ENCODE measurements around the gene NDUFAF5. TPM values are rescaled to one million over a fixed set of nuclear protein-coding genes. Genes with fewer than 3 reads are reported as not detected.
A peak's percentile ranks its signal among the peaks of the same experiment; 100 is the strongest.

The NDUFAF5 gene
- total RNA-seq, 5 donors from 2014 or later (not counting 1 experiment from before 2014, with no cell fraction given): 25.6 to 39.4 (median 30.1) TPM

GRCh38 chr20:13810446-13810845, 25.6 kb downstream of the NDUFAF5 start:
- Histone ChIP-seq H3K36me3 (ENCODE audit: control insufficient read depth in 2 of 2, extremely low read depth in 1 of 2, insufficient read depth in 1 of 2, low read length in 1 of 2) (peaks cover 10 to 75% of the 10 kb centered on the region in 2 donors), H3K4me3 (ENCODE audit: control insufficient read depth in 1 of 2, extremely low read depth in 1 of 2, low read length in 1 of 2) (no peak overlapping the region), H3K27me3 (replicated peaks in 1 of 2; ENCODE audit: control insufficient read depth in 2 of 2, extremely low read depth in 1 of 2, insufficient read depth in 2 of 2, low read length in 1 of 2) (no peaks in the 10 kb centered on the region), H3K27ac (ENCODE audit: low read length) (no peak overlapping the region), H3K9me3 (no peaks in the 10 kb centered on the region), H3K4me1 (ENCODE audit: control insufficient read depth in 1 of 2, extremely low read depth in 1 of 2, insufficient read depth in 2 of 2, low read length in 2 of 2) (no peaks in the 10 kb centered on the region)
- H3K4me1 Mint-ChIP-seq: no peaks in the 10 kb centered on the region
- no peak overlapping the region for H3K4me3 Mint-ChIP-seq
- H3K27me3 Mint-ChIP-seq: no peaks in the 10 kb centered on the region
- H3K27ac Mint-ChIP-seq: no peak overlapping the region
- CTCF ChIA-PET: interaction anchor here in 1 of 2 donors (0.6 kb wide), 1 partner anchor 41 kb away, joined by 3 read pairs; no protein-coding TSS in a partner anchor
- no peaks in the 10 kb centered on the region for H3K9me3 Mint-ChIP-seq
- POLR2A ChIA-PET: no interaction called here
- no peak for ATAC-seq (replicated peaks in 1 of 4)
- DNase-seq: no peak
- peaks cover 22% of the 10 kb centered on the region for H3K36me3 Mint-ChIP-seq

- Mint-ChIP-seq H3K4me1 (no peaks in the 10 kb centered on the region), H3K9me3 (no peaks in the 10 kb centered on the region), H3K36me3 (peaks cover 33% of the 10 kb centered on the region), H3K27me3 (no peaks in the 10 kb centered on the region), H3K4me3 (no peak overlapping the region), H3K27ac (peak overlapping the region in 1 of 2 donors; percentile 2)
- no peak for DNase-seq
- Histone ChIP-seq H3K4me1 (ENCODE audit: control insufficient read depth in 1 of 2, extremely low read depth in 1 of 2, insufficient read depth in 2 of 2, low read length in 2 of 2) (no peaks in the 10 kb centered on the region), H3K9me3 (no peaks in the 10 kb centered on the region), H3K27ac (ENCODE audit: low read length) (no peak overlapping the region), H3K4me3 (ENCODE audit: control insufficient read depth in 1 of 2, extremely low read depth in 1 of 2, low read length in 1 of 2) (no peak overlapping the region), H3K36me3 (ENCODE audit: control insufficient read depth in 2 of 2, extremely low read depth in 1 of 2, insufficient read depth in 1 of 2, low read length in 1 of 2) (peaks cover 3 to 80% of the 10 kb centered on the region in 2 donors), H3K27me3 (replicated peaks in 1 of 2; ENCODE audit: control insufficient read depth in 2 of 2, extremely low read depth in 1 of 2, insufficient read depth in 2 of 2, low read length in 1 of 2) (no peaks in the 10 kb centered on the region)
- 100% methylated on average over 2 of the region's 3 CpGs for WGBS (ENCODE audit: insufficient coverage)
- POLR2A ChIA-PET: interaction anchor here in 1 of 2 donors (0.6 to 0.7 kb wide), 2 partner anchors 30 to 354 kb away, joined by 3 to 5 read pairs; no protein-coding TSS in a partner anchor
- CTCF ChIA-PET: interaction anchor here in 1 of 2 donors (0.7 kb wide), 1 partner anchor 553 kb away, joined by 3 read pairs; no protein-coding TSS in a partner anchor
- no peak for ATAC-seq (replicated peaks in 1 of 4)
These were observed 29.1 kb downstream of the NDUFAF5 start for GRCh38 chr20:13813910-13814309.

- Mint-ChIP-seq H3K36me3 (peaks cover 33% of the 10 kb centered on the region), H3K9me3 (no peaks in the 10 kb centered on the region), H3K27ac (no peak overlapping the region), H3K27me3 (no peaks in the 10 kb centered on the region), H3K4me1 (no peaks in the 10 kb centered on the region), H3K4me3 (no peak overlapping the region)
- H3K36me3 ChIP-seq (ENCODE audit: control insufficient read depth in 2 of 2, extremely low read depth in 1 of 2, insufficient read depth in 1 of 2, low read length in 1 of 2): peaks cover 3 to 72% of the 10 kb centered on the region in 2 donors
- POLR2A ChIA-PET: no interaction called here
- no peak for DNase-seq
- no peak overlapping the region for H3K4me3 ChIP-seq (ENCODE audit: control insufficient read depth in 1 of 2, extremely low read depth in 1 of 2, low read length in 1 of 2)
- H3K9me3 ChIP-seq: no peaks in the 10 kb centered on the region
- H3K27me3 ChIP-seq (replicated peaks in 1 of 2; ENCODE audit: control insufficient read depth in 2 of 2, extremely low read depth in 1 of 2, insufficient read depth in 2 of 2, low read length in 1 of 2): no peaks in the 10 kb centered on the region
- no peaks in the 10 kb centered on the region for H3K4me1 ChIP-seq (ENCODE audit: control insufficient read depth in 1 of 2, extremely low read depth in 1 of 2, insufficient read depth in 2 of 2, low read length in 2 of 2)
- H3K27ac ChIP-seq (ENCODE audit: low read length): no peak overlapping the region
- no CpG with 5 or more reads among the region's 4 CpGs for WGBS (ENCODE audit: insufficient coverage)
- CTCF ChIA-PET: interaction anchor here in 1 of 2 donors (0.7 kb wide), 1 partner anchor 554 kb away, joined by 3 read pairs; no protein-coding TSS in a partner anchor
- no peak for ATAC-seq (replicated peaks in 1 of 4)
These were observed 29.8 kb downstream of the NDUFAF5 start for GRCh38 chr20:13814672-13815071.

GRCh38 chr20:13816757-13817156, 31.9 kb downstream of the NDUFAF5 start:
- Mint-ChIP-seq H3K27me3 (no peaks in the 10 kb centered on the region), H3K4me3 (no peak overlapping the region), H3K27ac (no peak overlapping the region), H3K9me3 (no peaks in the 10 kb centered on the region), H3K36me3 (peaks cover 37% of the 10 kb centered on the region), H3K4me1 (no peaks in the 10 kb centered on the region)
- ChIA-PET POLR2A (no interaction called here), CTCF (interaction anchor here in 1 of 2 donors (1.0 kb wide), 1 partner anchor 8 kb away, joined by 3 read pairs; no protein-coding TSS in a partner anchor)
- DNase-seq (no peak), ATAC-seq (replicated peaks in 1 of 4) (no peak)
- H3K27ac ChIP-seq (ENCODE audit: low read length): no peak overlapping the region
- no peaks in the 10 kb centered on the region for H3K27me3 ChIP-seq (replicated peaks in 1 of 2; ENCODE audit: control insufficient read depth in 2 of 2, extremely low read depth in 1 of 2, insufficient read depth in 2 of 2, low read length in 1 of 2)
- no peaks in the 10 kb centered on the region for H3K4me1 ChIP-seq (ENCODE audit: control insufficient read depth in 1 of 2, extremely low read depth in 1 of 2, insufficient read depth in 2 of 2, low read length in 2 of 2)
- H3K9me3 ChIP-seq: no peaks in the 10 kb centered on the region
- no peak overlapping the region for H3K4me3 ChIP-seq (ENCODE audit: control insufficient read depth in 1 of 2, extremely low read depth in 1 of 2, low read length in 1 of 2)
- H3K36me3 ChIP-seq (ENCODE audit: control insufficient read depth in 2 of 2, extremely low read depth in 1 of 2, insufficient read depth in 1 of 2, low read length in 1 of 2): peaks cover 3 to 52% of the 10 kb centered on the region in 2 donors
- WGBS (ENCODE audit: insufficient coverage): no CpG with 5 or more reads among the region's 3 CpGs

GRCh38 chr20:13817342-13817741, 32.5 kb downstream of the NDUFAF5 start:
- Histone ChIP-seq H3K27ac (ENCODE audit: low read length) (no peak overlapping the region), H3K4me3 (ENCODE audit: control insufficient read depth in 1 of 2, extremely low read depth in 1 of 2, low read length in 1 of 2) (no peak overlapping the region), H3K27me3 (replicated peaks in 1 of 2; ENCODE audit: control insufficient read depth in 2 of 2, extremely low read depth in 1 of 2, insufficient read depth in 2 of 2, low read length in 1 of 2) (no peaks in the 10 kb centered on the region), H3K4me1 (ENCODE audit: control insufficient read depth in 1 of 2, extremely low read depth in 1 of 2, insufficient read depth in 2 of 2, low read length in 2 of 2) (no peaks in the 10 kb centered on the region), H3K9me3 (no peaks in the 10 kb centered on the region), H3K36me3 (ENCODE audit: control insufficient read depth in 2 of 2, extremely low read depth in 1 of 2, insufficient read depth in 1 of 2, low read length in 1 of 2) (peaks cover 3 to 47% of the 10 kb centered on the region in 2 donors)
- ATAC-seq (replicated peaks in 1 of 4) (no peak), DNase-seq (no peak)
- Mint-ChIP-seq H3K9me3 (no peaks in the 10 kb centered on the region), H3K4me3 (no peak overlapping the region), H3K27ac (peak overlapping the region; percentile 55 to 73), H3K4me1 (no peaks in the 10 kb centered on the region), H3K27me3 (no peaks in the 10 kb centered on the region), H3K36me3 (peaks cover 34% of the 10 kb centered on the region)
- ChIA-PET POLR2A (no interaction called here), CTCF (no interaction called here)

GRCh38 chr20:13819885-13820645, 35.2 kb downstream of the NDUFAF5 start:
- ChIA-PET POLR2A (no interaction called here), CTCF (interaction anchor here (0.6 to 1.7 kb wide), 3 partner anchors 17 to 209 kb away, joined by 3 to 5 read pairs (median 3); no protein-coding TSS in a partner anchor)
- ATAC-seq (replicated peaks in 1 of 4) (peak in 3 of 4 experiments; percentile 40 to 76 (median 62)), DNase-seq (peak in 3 of 35 experiments; percentile 0 to 56 (median 1))
- H3K9me3 ChIP-seq: no peaks in the 10 kb centered on the region
- Mint-ChIP-seq H3K9me3 (no peaks in the 10 kb centered on the region), H3K36me3 (peaks cover 22% of the 10 kb centered on the region), H3K4me1 (no peaks in the 10 kb centered on the region), H3K27ac (peak overlapping the region in 1 of 2 donors; percentile 0), H3K27me3 (no peaks in the 10 kb centered on the region), H3K4me3 (no peak overlapping the region)
- WGBS (ENCODE audit: insufficient coverage): 60% methylated on average over 3 of the region's 5 CpGs
- H3K4me3 ChIP-seq (ENCODE audit: control insufficient read depth in 1 of 2, extremely low read depth in 1 of 2, low read length in 1 of 2): no peak overlapping the region
- H3K27ac ChIP-seq (ENCODE audit: low read length): no peak overlapping the region
- H3K27me3 ChIP-seq (replicated peaks in 1 of 2; ENCODE audit: control insufficient read depth in 2 of 2, extremely low read depth in 1 of 2, insufficient read depth in 2 of 2, low read length in 1 of 2): no peaks in the 10 kb centered on the region
- H3K36me3 ChIP-seq (ENCODE audit: control insufficient read depth in 2 of 2, extremely low read depth in 1 of 2, insufficient read depth in 1 of 2, low read length in 1 of 2): peaks cover 0 to 23% of the 10 kb centered on the region in 2 donors
- H3K4me1 ChIP-seq (ENCODE audit: control insufficient read depth in 1 of 2, extremely low read depth in 1 of 2, insufficient read depth in 2 of 2, low read length in 2 of 2): no peaks in the 10 kb centered on the region

All from T-cell (primary cell).